Measurements from ENCODE around the gene SLC38A2. TPM values are rescaled to one million over a fixed set of nuclear protein-coding genes. Genes with fewer than 3 reads are reported as not detected.
A peak's percentile ranks its signal among the peaks of the same experiment; 100 is the strongest.

Gene SLC38A2
- polyA plus RNA-seq, 4 donors = 27.8 to 69.4 (median 47.2) TPM

GRCh38 chr12:46366771-46367170 is 5.8 kb downstream of the SLC38A2 start:
- Histone ChIP-seq H3K4me3 (ENCODE audit: low read depth in 1 of 3, low read length in 3 of 3) (no peak overlapping the region), H3K27me3 (ENCODE audit: control insufficient read depth in 3 of 3, insufficient read depth in 3 of 3, low read length in 3 of 3) (no peaks in the 10 kb centered on the region), H3K36me3 (ENCODE audit: control insufficient read depth in 3 of 3, insufficient read depth in 2 of 3, low read depth in 1 of 3, low read length in 3 of 3) (peaks cover 4 to 33% (median 32%) of the 10 kb centered on the region in 3 donors), H3K9me3 (ENCODE audit: control insufficient read depth in 2 of 2, insufficient read depth in 1 of 2, low read depth in 1 of 2, low read length in 1 of 2) (no peaks in the 10 kb centered on the region), H3K27ac (ENCODE audit: low read depth in 1 of 3, low read length in 2 of 3) (no peak overlapping the region), H3K4me1 (ENCODE audit: control insufficient read depth in 3 of 3, insufficient read depth in 2 of 3, low read depth in 1 of 3, low read length in 2 of 3) (peaks cover 11 to 32% (median 11%) of the 10 kb centered on the region in 3 donors)
- DNase-seq (no peak), FAIRE-seq (no peak)
- 72 to 83% (median 77%) methylated on average over 5 of the region's 5 CpGs for WGBS, 3 donors

DNA sequence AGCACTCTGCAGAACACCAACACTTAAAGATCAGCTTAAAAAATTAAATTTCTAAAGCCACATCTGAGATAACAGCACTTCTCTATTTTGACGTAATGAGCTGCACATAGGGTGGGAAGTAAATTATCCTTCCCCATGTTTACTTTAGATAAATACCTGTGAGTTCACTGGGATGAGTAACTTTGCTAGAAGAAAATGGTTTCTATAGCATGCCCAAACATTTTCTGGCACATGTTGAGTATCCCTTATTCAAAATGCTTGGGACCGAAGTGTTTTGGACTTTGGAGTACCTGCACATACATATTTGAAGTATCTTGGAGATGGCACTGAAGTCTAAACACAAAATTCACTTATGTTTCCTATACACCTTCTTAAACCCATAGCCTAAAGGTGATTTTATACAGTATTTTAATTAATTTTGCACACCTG is 6.6 kb downstream of the SLC38A2 start:
- H3K4me3 ChIP-seq (ENCODE audit: low read depth in 1 of 3, low read length in 3 of 3) = no peak overlapping the region
- H3K36me3 ChIP-seq (ENCODE audit: control insufficient read depth in 3 of 3, insufficient read depth in 2 of 3, low read depth in 1 of 3, low read length in 3 of 3) = peaks cover 4 to 36% (median 34%) of the 10 kb centered on the region in 3 donors
- FAIRE-seq (no peak), DNase-seq (peak; percentile 27 to 36)
- H3K4me1 ChIP-seq (ENCODE audit: control insufficient read depth in 3 of 3, insufficient read depth in 2 of 3, low read depth in 1 of 3, low read length in 2 of 3) = peaks cover 11 to 32% (median 11%) of the 10 kb centered on the region in 3 donors
- no peaks in the 10 kb centered on the region for H3K9me3 ChIP-seq (ENCODE audit: control insufficient read depth in 2 of 2, insufficient read depth in 1 of 2, low read depth in 1 of 2, low read length in 1 of 2)
- 8 to 36% (median 35%) methylated on average over 2 of the region's 2 CpGs for WGBS, 3 donors
- no peaks in the 10 kb centered on the region for H3K27me3 ChIP-seq (ENCODE audit: control insufficient read depth in 3 of 3, insufficient read depth in 3 of 3, low read length in 3 of 3)
- H3K27ac ChIP-seq (ENCODE audit: low read depth in 1 of 3, low read length in 2 of 3) = no peak overlapping the region

- Histone ChIP-seq H3K9me3 (ENCODE audit: control insufficient read depth in 2 of 2, insufficient read depth in 1 of 2, low read depth in 1 of 2, low read length in 1 of 2) (no peaks in the 10 kb centered on the region), H3K4me1 (ENCODE audit: control insufficient read depth in 3 of 3, insufficient read depth in 2 of 3, low read depth in 1 of 3, low read length in 2 of 3) (peaks cover 11 to 27% (median 11%) of the 10 kb centered on the region in 3 donors), H3K36me3 (ENCODE audit: control insufficient read depth in 3 of 3, insufficient read depth in 2 of 3, low read depth in 1 of 3, low read length in 3 of 3) (peaks cover 4 to 38% (median 34%) of the 10 kb centered on the region in 3 donors), H3K27ac (ENCODE audit: low read depth in 1 of 3, low read length in 2 of 3) (peak overlapping the region in 1 of 3 donors; percentile 8), H3K27me3 (ENCODE audit: control insufficient read depth in 3 of 3, insufficient read depth in 3 of 3, low read length in 3 of 3) (no peaks in the 10 kb centered on the region), H3K4me3 (ENCODE audit: low read depth in 1 of 3, low read length in 3 of 3) (no peak overlapping the region)
- WGBS, 3 donors = 6 to 25% (median 7%) methylated on average over 3 of the region's 3 CpGs
- DNase-seq = peak; percentile 68 to 80
- FAIRE-seq = peak; percentile 36
Measured at GRCh38 chr12:46364777-46365580, 7.6 kb downstream of the SLC38A2 start.

DNA sequence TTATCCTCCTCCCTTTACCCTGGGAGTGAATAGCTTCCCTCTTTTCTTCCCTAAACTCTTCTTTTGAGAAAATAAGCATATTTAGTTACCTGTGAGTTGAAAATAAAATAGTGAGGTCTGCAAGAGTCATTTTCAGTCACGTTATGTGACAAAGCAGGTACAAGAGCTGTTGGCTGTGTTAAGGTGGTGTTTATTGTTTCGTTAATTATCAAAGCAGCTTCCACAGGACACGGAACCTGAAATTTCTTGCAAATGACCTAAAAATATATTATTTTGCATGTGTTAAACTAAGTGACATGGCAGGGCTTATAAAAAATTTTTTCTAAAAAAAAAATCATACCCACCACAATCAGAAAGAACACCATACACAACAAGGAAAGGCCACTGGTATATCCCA is 8.3 kb downstream of the SLC38A2 start:
- Histone ChIP-seq H3K4me1 (ENCODE audit: control insufficient read depth in 3 of 3, insufficient read depth in 2 of 3, low read depth in 1 of 3, low read length in 2 of 3) (peaks cover 8 to 21% (median 11%) of the 10 kb centered on the region in 3 donors), H3K4me3 (ENCODE audit: low read depth in 1 of 3, low read length in 3 of 3) (no peak overlapping the region), H3K27me3 (ENCODE audit: control insufficient read depth in 3 of 3, insufficient read depth in 3 of 3, low read length in 3 of 3) (no peaks in the 10 kb centered on the region), H3K36me3 (ENCODE audit: control insufficient read depth in 3 of 3, insufficient read depth in 2 of 3, low read depth in 1 of 3, low read length in 3 of 3) (peaks cover 4 to 41% (median 36%) of the 10 kb centered on the region in 3 donors), H3K27ac (ENCODE audit: low read depth in 1 of 3, low read length in 2 of 3) (no peak overlapping the region), H3K9me3 (ENCODE audit: control insufficient read depth in 2 of 2, insufficient read depth in 1 of 2, low read depth in 1 of 2, low read length in 1 of 2) (no peaks in the 10 kb centered on the region)
- DNase-seq (no peak), FAIRE-seq (no peak)
- 81 to 83% (median 82%) methylated on average over 3 of the region's 3 CpGs for WGBS, 3 donors

DNA sequence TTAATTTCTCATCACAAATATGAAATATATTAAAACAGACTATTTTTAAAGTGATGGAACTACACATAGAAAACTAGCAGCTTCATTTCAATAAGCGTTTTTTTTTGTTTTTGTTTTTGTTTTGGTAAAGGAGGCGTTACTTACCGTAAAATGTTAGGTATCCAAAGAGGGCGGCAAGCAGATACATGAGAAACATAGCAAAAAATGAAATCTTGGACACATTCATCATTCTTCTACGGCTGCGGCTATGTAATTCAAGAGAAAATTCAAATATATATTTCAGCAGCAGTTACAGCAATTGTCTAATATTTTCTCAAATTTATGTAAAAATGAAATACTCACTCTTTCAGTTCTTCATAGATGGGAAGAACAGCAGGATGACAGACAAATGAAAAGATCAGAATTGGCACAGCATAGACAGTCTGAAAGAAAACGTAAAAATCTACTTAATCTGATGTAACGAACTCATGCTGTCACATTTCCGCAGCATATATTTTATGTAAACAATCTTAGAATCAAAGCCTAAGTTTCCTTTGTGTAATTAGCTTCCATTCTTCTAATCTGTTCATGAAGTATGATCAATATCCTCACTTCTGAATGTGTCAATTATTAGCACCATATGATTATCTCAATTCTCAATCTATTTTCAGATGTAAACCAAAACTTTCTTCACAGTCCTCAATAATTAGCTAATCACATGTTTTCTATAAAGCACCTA is 8.8 kb downstream of the SLC38A2 start:
- FAIRE-seq = no peak
- peaks cover 4 to 40% (median 33%) of the 10 kb centered on the region in 3 donors for H3K36me3 ChIP-seq (ENCODE audit: control insufficient read depth in 3 of 3, insufficient read depth in 2 of 3, low read depth in 1 of 3, low read length in 3 of 3)

DNA sequence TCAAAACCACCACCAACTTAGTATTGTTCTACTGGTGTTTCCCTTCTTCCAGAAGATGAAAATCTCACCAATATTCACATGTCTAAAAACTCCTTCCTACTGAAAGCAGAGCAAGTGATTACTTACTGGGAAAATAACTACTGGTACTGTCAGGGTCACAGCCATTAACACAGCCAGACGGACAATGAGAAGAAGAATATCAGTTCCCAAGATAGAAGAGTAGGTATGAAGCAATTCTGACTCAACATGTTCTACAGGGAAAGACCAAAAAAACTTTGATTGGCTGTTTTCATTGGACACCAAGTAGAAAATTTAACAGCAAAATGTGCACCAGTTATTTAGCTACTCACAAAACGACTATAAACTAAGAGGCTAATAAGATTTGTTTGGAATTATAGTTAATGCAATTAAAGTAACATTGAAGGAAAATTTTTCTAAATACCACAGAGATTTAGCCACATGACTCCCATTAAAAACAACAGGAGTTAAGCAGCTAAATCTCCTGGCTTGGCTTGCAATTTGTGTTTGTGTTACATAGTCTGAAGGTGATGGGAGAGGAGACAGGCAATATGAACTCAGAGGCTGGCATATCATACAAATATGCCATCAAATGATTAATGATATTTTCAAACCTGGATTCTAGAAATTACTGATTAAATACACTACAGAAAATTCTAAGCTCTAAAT is 9.5 kb downstream of the SLC38A2 start:
- Histone ChIP-seq H3K4me3 (ENCODE audit: low read depth in 1 of 3, low read length in 3 of 3) (no peak overlapping the region), H3K27ac (ENCODE audit: low read depth in 1 of 3, low read length in 2 of 3) (no peak overlapping the region)

More for the DNA sequence above, 8.8 kb downstream of the SLC38A2 start:
- H3K27me3 ChIP-seq (ENCODE audit: control insufficient read depth in 3 of 3, insufficient read depth in 3 of 3, low read length in 3 of 3) = no peaks in the 10 kb centered on the region
- peaks cover 4 to 16% (median 11%) of the 10 kb centered on the region in 3 donors for H3K4me1 ChIP-seq (ENCODE audit: control insufficient read depth in 3 of 3, insufficient read depth in 2 of 3, low read depth in 1 of 3, low read length in 2 of 3)
- DNase-seq = no peak
- no peaks in the 10 kb centered on the region for H3K9me3 ChIP-seq (ENCODE audit: control insufficient read depth in 2 of 2, insufficient read depth in 1 of 2, low read depth in 1 of 2, low read length in 1 of 2)
- H3K27ac ChIP-seq (ENCODE audit: low read depth in 1 of 3, low read length in 2 of 3) = no peak overlapping the region
- no peak overlapping the region for H3K4me3 ChIP-seq (ENCODE audit: low read depth in 1 of 3, low read length in 3 of 3)
- WGBS, 3 donors = 85 to 89% (median 87%) methylated on average over 9 of the region's 9 CpGs

GRCh38 chr12:46361667-46362034 is 10.9 kb downstream of the SLC38A2 start:
- H3K4me1 ChIP-seq (ENCODE audit: control insufficient read depth in 3 of 3, insufficient read depth in 2 of 3, low read depth in 1 of 3, low read length in 2 of 3) = peaks cover 0 to 12% (median 2%) of the 10 kb centered on the region in 3 donors
- H3K4me3 ChIP-seq (ENCODE audit: low read depth in 1 of 3, low read length in 3 of 3) = no peak overlapping the region
- H3K9me3 ChIP-seq (ENCODE audit: control insufficient read depth in 2 of 2, insufficient read depth in 1 of 2, low read depth in 1 of 2, low read length in 1 of 2) = no peaks in the 10 kb centered on the region
- 75 to 95% (median 91%) methylated on average over 2 of the region's 2 CpGs for WGBS, 3 donors
- no peaks in the 10 kb centered on the region for H3K27me3 ChIP-seq (ENCODE audit: control insufficient read depth in 3 of 3, insufficient read depth in 3 of 3, low read length in 3 of 3)
- H3K27ac ChIP-seq (ENCODE audit: low read depth in 1 of 3, low read length in 2 of 3) = no peak overlapping the region
- FAIRE-seq = no peak
- H3K36me3 ChIP-seq (ENCODE audit: control insufficient read depth in 3 of 3, insufficient read depth in 2 of 3, low read depth in 1 of 3, low read length in 3 of 3) = peaks cover 0 to 26% (median 23%) of the 10 kb centered on the region in 3 donors
- DNase-seq = no peak

More for the DNA sequence above, 9.5 kb downstream of the SLC38A2 start:
- Histone ChIP-seq H3K27me3 (ENCODE audit: control insufficient read depth in 3 of 3, insufficient read depth in 3 of 3, low read length in 3 of 3) (no peaks in the 10 kb centered on the region), H3K9me3 (ENCODE audit: control insufficient read depth in 2 of 2, insufficient read depth in 1 of 2, low read depth in 1 of 2, low read length in 1 of 2) (no peaks in the 10 kb centered on the region), H3K4me1 (ENCODE audit: control insufficient read depth in 3 of 3, insufficient read depth in 2 of 3, low read depth in 1 of 3, low read length in 2 of 3) (peaks cover 4 to 13% (median 10%) of the 10 kb centered on the region in 3 donors), H3K36me3 (ENCODE audit: control insufficient read depth in 3 of 3, insufficient read depth in 2 of 3, low read depth in 1 of 3, low read length in 3 of 3) (peaks cover 4 to 38% (median 33%) of the 10 kb centered on the region in 3 donors)
- DNase-seq (no peak), FAIRE-seq (no peak)
- 49 to 68% (median 61%) methylated on average over 2 of the region's 2 CpGs for WGBS, 3 donors
